Endothelial cell of umbilical vein (primary cell): ENCODE results near the gene TICAM1.

Experiments used
- CTCF ChIP-seq, 2 donors: IDR thresholded peaks; 1 replicate in 1 of 2; 2 replicates in 1 of 2; pipeline ENCODE4 v1.5.1; 2011; ENCODE audit warnings: low read length in 2 of 2, mild to moderate bottlenecking in 2 of 2, moderate library complexity in 2 of 2, control low read depth in 1 of 2, inconsistent platforms in 1 of 2, low read depth in 1 of 2; ENCODE audit not compliant: insufficient read depth in 1 of 2; ENCODE audit errors: extremely low read depth in 1 of 2
- GATA2 ChIP-seq: IDR thresholded peaks from 2 replicates; pipeline ENCODE4 v1.7.0; 2011; ENCODE audit warnings: low read depth, mild to moderate bottlenecking, moderate library complexity, mixed read lengths, low read length; ENCODE audit not compliant: insufficient read length, insufficient read depth
- JUN ChIP-seq: IDR thresholded peaks from 2 replicates; pipeline ENCODE4 v1.6.1; 2011; ENCODE audit warnings: borderline replicate concordance, low read depth; ENCODE audit not compliant: insufficient read length, insufficient read depth
- POLR2A ChIP-seq: IDR thresholded peaks from 2 replicates; pipeline ENCODE4 v1.6.1; 2012; ENCODE audit warnings: low read depth, mild to moderate bottlenecking, control low read depth, low read length

GRCh38 chr19:4832776-4833175 lies 1.3 kb upstream of the TICAM1 start:
- TF ChIP-seq GATA2 (no peak), CTCF (IDR thresholded peaks at IDR 0.05; ENCODE audit: extremely low read depth in 1 of 2, insufficient read depth in 1 of 2, low read depth in 1 of 2, low read length in 2 of 2) (no peak), JUN (no peak), POLR2A (no peak)
